HepG2 (cell line): ENCODE data around the gene ATP11A. TPM values are rescaled to one million over a fixed set of nuclear protein-coding genes. Genes with fewer than 3 reads are reported as not detected.

Experiments used
- ATRX ChIP-seq: sonication (generic); formaldehyde crosslinking; IDR thresholded peaks from 2 replicates; pipeline ENCODE4 v1.4.0; 2020; ENCODE audit warnings: missing genetic modification reagents, borderline replicate concordance
- BHLHE40 ChIP-seq: IDR thresholded peaks from 2 replicates; pipeline ENCODE4 v1.6.1; 2011; ENCODE audit warnings: low read length, improper control_type of control experiment
- E2F5 ChIP-seq: sonication (generic); formaldehyde crosslinking; conservative IDR thresholded peaks from 2 replicates; pipeline ENCODE4 v1.4.0; 2020; ENCODE audit warnings: missing genetic modification reagents
- KLF11 ChIP-seq: IDR thresholded peaks from 2 replicates; pipeline ENCODE4 v1.6.1; 2016; ENCODE audit warnings: missing compliant biosample characterization
- MAF1 ChIP-seq: sonication (generic); formaldehyde crosslinking; IDR thresholded peaks from 2 replicates; pipeline ENCODE4 v1.5.0; 2020; ENCODE audit warnings: missing genetic modification reagents, borderline replicate concordance
- MBD4 ChIP-seq: IDR thresholded peaks from 2 replicates; pipeline ENCODE4 v1.6.1; 2012; ENCODE audit warnings: low read length, inconsistent platforms, borderline replicate concordance
- MZF1 ChIP-seq: sonication (generic); formaldehyde crosslinking; IDR thresholded peaks from 2 replicates; pipeline ENCODE4 v1.8.1; 2023; ENCODE audit warnings: mild to moderate bottlenecking, missing genetic modification reagents, borderline replicate concordance
- PTBP1 ChIP-seq: fragments of 200-400 bp; formaldehyde crosslinking; IDR thresholded peaks from 2 replicates; pipeline ENCODE4 v1.6.1; 2018; ENCODE audit warnings: low read length, low read depth; ENCODE audit not compliant: poor library complexity, severe bottlenecking
- RFXAP ChIP-seq: sonication (generic); formaldehyde crosslinking; IDR thresholded peaks from 2 replicates; pipeline ENCODE4 v1.4.0; 2020; ENCODE audit warnings: missing genetic modification reagents, borderline replicate concordance
- ZBTB34 ChIP-seq: sonication (generic); formaldehyde crosslinking; IDR thresholded peaks from 2 replicates; pipeline ENCODE4 v1.8.0; 2022; ENCODE audit warnings: mild to moderate bottlenecking, missing genetic modification reagents
- ZNF33A ChIP-seq: sonication (generic); formaldehyde crosslinking; IDR thresholded peaks from 2 replicates; pipeline ENCODE4 v1.5.1; 2020; ENCODE audit warnings: missing genetic modification reagents, mild to moderate bottlenecking, moderate library complexity, borderline replicate concordance
- ZNF407 ChIP-seq: sonication (generic); formaldehyde crosslinking; IDR thresholded peaks from one replicate; pipeline ENCODE4 v1.5.1; 2020; ENCODE audit warnings: mild to moderate bottlenecking, missing genetic modification reagents; ENCODE audit errors: not compliant biosample characterization
- ZNF607 ChIP-seq: sonication (generic); formaldehyde crosslinking; IDR thresholded peaks from 2 replicates; pipeline ENCODE4 v1.5.1; 2020; ENCODE audit warnings: missing genetic modification reagents, mild to moderate bottlenecking, borderline replicate concordance
- ZNF878 ChIP-seq: sonication (generic); formaldehyde crosslinking; IDR thresholded peaks from 2 replicates; pipeline ENCODE4 v1.8.1; 2023; ENCODE audit warnings: mild to moderate bottlenecking, missing genetic modification reagents, moderate library complexity
- polyA plus RNA-seq, 8 experiments: library from polyadenylated mRNA; depleted of rRNA in 3 of 8; stranded (reverse) in 7 of 8; unstranded in 1 of 8; fragments of >200 nt; fragmentation: Illumina TruSeq in 4 of 8; extraction: Trizol in 4 of 8; gene quantifications; 2 replicates each; pipeline versions ENCODE4 v1.2.1 to v1.2.3, GENCODE V29; 2011 to 2016; ENCODE audit warnings: low read depth in 4 of 8, missing spikeins in 1 of 8, mixed read lengths in 1 of 8; ENCODE audit not compliant: insufficient read depth in 1 of 8
- total RNA-seq, 5 experiments: library from RNA; depleted of rRNA; stranded (reverse); fragments of >200 nt; fragmentation: Illumina TruSeq; extraction: Trizol; gene quantifications; 2 replicates each; pipeline ENCODE4 v1.2.3, GENCODE V29; 2016; ENCODE audit warnings: low read depth in 1 of 5
- TF ChIP-seq, protein P1 (sequence below): sonication (generic); formaldehyde crosslinking; IDR thresholded peaks from 2 replicates; pipeline ENCODE4 v1.5.1; 2020; ENCODE audit warnings: missing genetic modification reagents, mild to moderate bottlenecking, borderline replicate concordance
- TF ChIP-seq, protein P2 (sequence below): sonication (generic); formaldehyde crosslinking; IDR thresholded peaks from 2 replicates; pipeline ENCODE4 v1.4.0; 2020; ENCODE audit warnings: missing genetic modification reagents; ENCODE audit errors: not compliant biosample characterization

ATP11A gene
- total and polyA plus RNA-seq, 2 of the 13 experiments (the other 11 are each of a cell fraction or from before 2014, with no cell fraction given) = 18.4 to 20.1 TPM

GRCh38 chr13:112892426-112893206 lies 202.8 kb downstream of the ATP11A start (continued):
- TF ChIP-seq ZNF407 = no peak
- TF ChIP-seq, protein P1, sequence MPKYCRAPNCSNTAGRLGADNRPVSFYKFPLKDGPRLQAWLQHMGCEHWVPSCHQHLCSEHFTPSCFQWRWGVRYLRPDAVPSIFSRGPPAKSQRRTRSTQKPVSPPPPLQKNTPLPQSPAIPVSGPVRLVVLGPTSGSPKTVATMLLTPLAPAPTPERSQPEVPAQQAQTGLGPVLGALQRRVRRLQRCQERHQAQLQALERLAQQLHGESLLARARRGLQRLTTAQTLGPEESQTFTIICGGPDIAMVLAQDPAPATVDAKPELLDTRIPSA (CRISPR knock-in tag) = no peak
- no peak for TF ChIP-seq ZNF607 (CRISPR knock-in tag)
- no peak for TF ChIP-seq MBD4
- no peak for TF ChIP-seq MZF1 (CRISPR knock-in tag)
- TF ChIP-seq, protein P2, sequence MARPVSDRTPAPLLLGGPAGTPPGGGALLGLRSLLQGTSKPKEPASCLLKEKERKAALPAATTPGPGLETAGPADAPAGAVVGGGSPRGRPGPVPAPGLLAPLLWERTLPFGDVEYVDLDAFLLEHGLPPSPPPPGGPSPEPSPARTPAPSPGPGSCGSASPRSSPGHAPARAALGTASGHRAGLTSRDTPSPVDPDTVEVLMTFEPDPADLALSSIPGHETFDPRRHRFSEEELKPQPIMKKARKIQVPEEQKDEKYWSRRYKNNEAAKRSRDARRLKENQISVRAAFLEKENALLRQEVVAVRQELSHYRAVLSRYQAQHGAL (CRISPR knock-in tag) = no peak
- TF ChIP-seq ZBTB34 = no peak
- no peak for TF ChIP-seq MAF1
- TF ChIP-seq ATRX (CRISPR knock-in tag) = no peak
- TF ChIP-seq BHLHE40 = 0 out of 2 replicates have a peak, but pooled peaks have one; percentile 18
- no peak for TF ChIP-seq ZNF878
- no peak for TF ChIP-seq ZNF33A (CRISPR knock-in tag)
- no peak for TF ChIP-seq E2F5 (CRISPR knock-in tag)
- no peak for TF ChIP-seq PTBP1
- no peak for TF ChIP-seq KLF11
- no peak; the same call in 1 of the 2 replicates for TF ChIP-seq RFXAP
